AG09309 (cell line): Measurements from ENCODE around the gene MYL5.
A peak's percentile ranks its signal among the peaks of the same experiment; 100 is the strongest.
"Not testable (repeated sequence)": the region's sequence is repeated elsewhere in the genome, so short reads cannot be mapped to it uniquely, and the experiment has no call there.

Experiments used
- DNase-seq: peaks from one replicate; pipeline ENCODE4 v3.0.0-alpha.2; 2010; ENCODE audit warnings: low read depth
- H3K4me3 ChIP-seq: 2 replicates; pipeline ENCODE4 v1.5.1; 2011; ENCODE audit warnings: mild to moderate bottlenecking, low read depth, low read length, moderate library complexity; ENCODE audit not compliant: control insufficient read depth
- CTCF ChIP-seq: IDR thresholded peaks from 2 replicates; pipeline ENCODE4 v1.5.1; 2011; ENCODE audit warnings: mild to moderate bottlenecking, low read depth, low read length, inconsistent platforms; ENCODE audit not compliant: insufficient read depth, control insufficient read depth; ENCODE audit errors: missing control alignments

The MYL5 gene

GRCh38 chr4:726235-726787, 52.0 kb downstream of the MYL5 start:
- TF ChIP-seq CTCF, result no peak
- DNase-seq, result peak; percentile 74
- H3K4me3 ChIP-seq, result peak overlapping the region; percentile 1; the same call in 1 of the 2 replicates

GRCh38 chr4:726838-727237, 52.5 kb downstream of the MYL5 start:
- no peak for DNase-seq
- TF ChIP-seq CTCF, result no peak
- no peak overlapping the region for H3K4me3 ChIP-seq

- no peak overlapping the region for H3K4me3 ChIP-seq
- TF ChIP-seq CTCF, result no peak
Observed at GRCh38 chr4:727576-727975, 53.2 kb downstream of the MYL5 start.

GRCh38 chr4:729336-730315, 55.3 kb downstream of the MYL5 start:
- no peak for DNase-seq
- no peak for TF ChIP-seq CTCF

More at GRCh38 chr4:727576-727975, 53.2 kb downstream of the MYL5 start:
- DNase-seq, result no peak

GRCh38 chr4:730511-730910, 56.2 kb downstream of the MYL5 start:
- TF ChIP-seq CTCF, result no peak
- DNase-seq, result no peak
- H3K4me3 ChIP-seq, result no peak overlapping the region

More at GRCh38 chr4:729336-730315, 55.3 kb downstream of the MYL5 start:
- H3K4me3 ChIP-seq, result no peak overlapping the region

- DNase-seq, result not testable (repeated sequence)
Observed at GRCh38 chr4:730946-731904, 56.9 kb downstream of the MYL5 start.

More at GRCh38 chr4:730946-731904, 56.9 kb downstream of the MYL5 start:
- H3K4me3 ChIP-seq, result not testable (repeated sequence)
